ES-I3 (cell line): ENCODE results near the gene CEP97.
"Not testable (repeated sequence)": the region's sequence is repeated elsewhere in the genome, so short reads cannot be mapped to it uniquely, and the experiment has no call there.

ENCODE experiments used
- H3K36me3 ChIP-seq: 2 replicates; pipeline ENCODE4 v1.6.1; 2013; ENCODE audit warnings: mild to moderate bottlenecking, low read length, control low read depth, moderate library complexity; ENCODE audit not compliant: insufficient read depth
- H3K4me1 ChIP-seq: 2 replicates; pipeline ENCODE4 v1.6.1; 2013; ENCODE audit warnings: mild to moderate bottlenecking, control low read depth, low read length; ENCODE audit not compliant: insufficient read depth
- H3K9ac ChIP-seq: 2 replicates; pipeline ENCODE4 v1.6.1; 2013; ENCODE audit warnings: low read depth, mild to moderate bottlenecking, low read length, moderate library complexity
- H3K9me3 ChIP-seq: 2 replicates; pipeline ENCODE4 v1.6.1; 2013; ENCODE audit warnings: mild to moderate bottlenecking, low read length, moderate library complexity; ENCODE audit not compliant: control insufficient read depth, insufficient read depth

The CEP97 gene

DNA sequence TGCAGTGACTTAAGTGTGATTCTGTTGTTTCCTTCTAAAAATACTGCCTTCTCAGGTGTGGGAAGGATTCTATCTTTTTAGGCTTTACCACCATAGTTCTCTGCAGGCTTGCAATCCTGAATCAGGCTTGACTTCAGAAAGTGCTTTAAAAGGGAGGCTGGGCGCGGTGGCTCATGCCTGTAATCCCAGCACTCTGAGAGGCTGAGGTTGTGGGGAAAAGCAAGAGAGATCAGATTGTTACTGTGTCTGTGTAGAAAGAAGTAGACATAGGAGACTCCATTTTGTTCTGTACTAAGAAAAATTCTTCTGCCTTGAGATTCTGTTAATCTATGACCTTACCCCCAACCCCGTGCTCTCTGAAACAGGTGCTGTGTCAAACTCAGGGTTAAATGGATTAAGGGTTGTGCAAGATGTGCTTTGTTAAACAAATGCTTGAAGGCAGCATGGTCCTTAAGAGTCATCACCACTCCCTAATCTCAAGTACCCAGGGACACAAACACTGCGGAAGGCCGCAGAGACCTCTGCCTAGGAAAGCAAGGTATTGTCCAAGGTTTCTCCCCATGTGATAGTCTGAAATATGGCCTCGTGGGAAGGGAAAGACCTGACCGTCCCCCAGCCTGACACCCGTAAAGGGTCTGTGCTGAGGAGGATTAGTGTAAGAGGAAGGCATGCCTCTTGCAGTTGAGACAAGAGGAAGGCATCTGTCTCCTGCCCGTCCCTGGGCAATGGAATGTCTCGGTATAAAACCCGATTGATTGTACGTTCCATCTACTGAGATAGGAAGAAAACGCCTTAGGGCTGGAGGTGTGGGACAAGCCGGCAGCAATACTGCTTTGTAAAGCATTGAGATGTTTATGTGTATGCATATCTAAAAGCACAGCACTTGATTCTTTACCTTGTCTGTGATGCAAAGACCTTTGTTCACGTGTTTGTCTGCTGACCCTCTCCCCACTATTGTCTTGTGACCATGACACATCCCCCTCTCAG, 32.4 kb upstream of the CEP97 start:
- Histone ChIP-seq H3K9ac (peak overlapping the region; percentile 29), H3K4me1 (peaks cover 13% of the 10 kb centered on the region)
- H3K36me3 ChIP-seq, H3K9me3 ChIP-seq: not testable (repeated sequence)

DNA sequence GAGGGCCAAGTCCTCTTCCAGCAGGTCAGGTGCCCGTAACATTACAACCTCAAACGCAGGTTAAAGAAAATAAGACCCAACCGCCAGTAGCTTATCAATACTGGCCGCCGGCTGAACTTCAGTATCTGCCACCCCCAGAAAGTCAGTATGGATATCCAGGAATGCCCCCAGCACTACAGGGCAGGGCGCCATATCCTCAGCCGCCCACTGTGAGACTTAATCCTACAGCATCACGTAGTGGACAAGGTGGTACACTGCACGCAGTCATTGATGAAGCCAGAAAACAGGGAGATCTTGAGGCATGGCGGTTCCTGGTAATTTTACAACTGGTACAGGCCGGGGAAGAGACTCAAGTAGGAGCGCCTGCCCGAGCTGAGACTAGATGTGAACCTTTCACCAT, 30.9 kb upstream of the CEP97 start:
- peak overlapping the region; percentile 47; the same call in 1 of the 2 replicates for H3K9ac ChIP-seq
- H3K4me1 ChIP-seq = peaks cover 13% of the 10 kb centered on the region
- not testable (repeated sequence) for H3K9me3 ChIP-seq, H3K36me3 ChIP-seq

DNA sequence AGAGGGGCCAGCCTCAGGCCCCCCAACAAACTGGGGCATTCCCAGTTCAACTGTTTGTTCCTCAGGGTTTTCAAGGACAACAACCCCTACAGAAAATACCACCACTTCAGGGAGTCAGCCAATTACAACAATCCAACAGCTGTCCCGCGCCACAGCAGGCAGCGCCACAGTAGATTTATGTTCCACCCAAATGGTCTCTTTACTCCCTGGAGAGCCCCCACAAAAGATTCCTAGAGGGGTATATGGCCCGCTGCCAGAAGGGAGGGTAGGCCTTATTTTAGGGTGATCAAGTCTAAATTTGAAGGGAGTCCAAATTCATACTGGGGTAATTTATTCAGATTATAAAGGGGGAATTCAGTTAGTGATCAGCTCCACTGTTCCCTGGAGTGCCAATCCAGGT, 29.6 kb upstream of the CEP97 start:
- H3K9ac ChIP-seq, H3K36me3 ChIP-seq: not testable (repeated sequence)
- peaks cover 13% of the 10 kb centered on the region for H3K4me1 ChIP-seq

DNA sequence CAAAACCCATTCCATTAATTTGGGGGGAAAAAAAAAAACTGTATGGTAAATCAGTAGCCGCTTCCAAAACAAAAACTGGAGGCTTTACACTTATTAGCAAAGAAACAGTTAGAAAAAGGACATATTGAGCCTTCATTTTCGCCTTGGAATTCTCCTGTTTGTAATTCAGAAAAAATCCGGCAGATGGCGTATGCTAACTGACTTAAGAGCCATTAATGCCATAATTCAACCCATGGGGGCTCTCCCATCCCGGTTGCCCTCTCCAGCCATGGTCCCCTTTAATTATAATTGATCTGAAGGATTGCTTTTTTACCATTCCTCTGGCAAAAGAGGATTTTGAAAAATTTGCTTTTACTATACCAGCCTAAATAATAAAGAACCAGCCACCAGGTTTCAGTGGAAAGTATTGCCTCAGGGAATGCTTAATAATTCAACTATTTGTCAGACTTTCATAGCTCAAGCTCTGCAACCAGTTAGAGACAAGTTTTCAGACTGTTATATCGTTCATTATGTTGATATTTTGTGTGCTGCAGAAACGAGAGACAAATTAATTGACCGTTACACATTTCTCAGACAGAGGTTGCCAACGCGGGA, 28.5 kb upstream of the CEP97 start:
- Histone ChIP-seq H3K9ac (no peak overlapping the region), H3K9me3 (no peaks in the 10 kb centered on the region), H3K4me1 (peaks cover 8% of the 10 kb centered on the region), H3K36me3 (no peaks in the 10 kb centered on the region)

More for the DNA sequence above, 29.6 kb upstream of the CEP97 start:
- H3K9me3 ChIP-seq = not testable (repeated sequence)

DNA sequence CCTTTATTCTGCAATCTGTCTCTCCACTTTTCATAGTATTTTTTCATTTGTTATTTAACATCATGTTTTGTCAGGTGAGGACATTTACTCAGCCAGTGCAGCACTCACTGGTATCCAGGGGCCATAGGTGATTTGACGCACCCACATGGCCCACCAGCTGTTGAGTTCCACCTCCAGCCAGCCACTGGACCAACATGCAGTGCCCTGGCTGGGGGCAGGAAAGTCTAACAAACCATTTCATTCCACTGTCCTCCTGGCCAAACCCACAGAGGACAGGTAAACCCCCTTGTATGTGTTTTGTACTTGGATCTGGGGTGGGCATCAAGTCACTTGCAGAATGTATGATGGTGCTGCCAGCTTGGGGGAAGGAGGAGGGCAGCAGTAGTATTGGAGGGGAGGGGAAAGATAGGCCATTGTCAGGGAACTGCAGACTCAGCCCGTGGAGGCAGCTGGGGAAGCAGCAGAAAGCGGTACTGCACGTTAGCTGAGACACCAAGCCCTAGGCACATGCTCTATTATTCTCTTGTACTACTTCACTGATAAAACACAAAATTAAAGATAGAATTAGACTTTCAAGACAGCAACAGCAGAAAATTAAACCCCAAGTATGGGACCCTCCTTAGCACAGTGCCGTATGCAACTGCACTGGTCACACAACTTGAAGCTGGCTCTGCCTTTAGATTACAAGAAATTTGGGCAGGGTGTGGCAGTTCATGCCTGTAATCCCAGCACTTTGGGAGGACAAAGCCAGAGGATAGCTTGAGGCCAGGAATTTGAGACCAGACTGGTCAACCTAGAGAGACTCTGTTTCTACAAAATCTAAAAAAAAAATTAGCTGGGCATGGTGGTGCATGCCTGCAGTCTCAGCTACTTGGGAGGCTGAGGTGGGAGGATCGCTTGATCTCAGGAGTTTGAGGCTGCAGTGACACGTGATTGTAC, 22.4 kb upstream of the CEP97 start:
- Histone ChIP-seq H3K9me3 (no peaks in the 10 kb centered on the region), H3K9ac (no peak overlapping the region)

DNA sequence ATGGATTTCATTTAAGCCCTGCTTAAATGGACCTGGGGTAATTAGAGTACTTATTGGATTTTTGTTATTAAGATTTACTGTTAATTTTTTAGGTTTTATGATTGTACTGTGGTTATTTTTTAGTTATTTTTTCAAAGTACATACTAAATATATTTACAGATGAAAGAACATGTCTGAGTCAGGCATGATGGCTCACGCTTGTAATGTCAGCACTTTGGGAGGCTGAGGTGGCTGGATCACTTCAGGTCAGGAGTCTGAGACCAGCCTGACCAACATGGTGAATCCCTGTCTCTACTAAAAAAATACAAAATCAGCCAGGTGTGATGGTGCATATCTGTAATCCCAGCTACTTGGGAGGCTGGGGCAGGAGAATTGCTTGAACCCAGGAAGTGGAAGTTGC, 21.7 kb upstream of the CEP97 start:
- Histone ChIP-seq H3K36me3 (no peaks in the 10 kb centered on the region), H3K9ac (no peak overlapping the region), H3K4me1 (peaks cover 11% of the 10 kb centered on the region), H3K9me3 (no peaks in the 10 kb centered on the region)

More for the DNA sequence above, 22.4 kb upstream of the CEP97 start:
- no peaks in the 10 kb centered on the region for H3K36me3 ChIP-seq
- H3K4me1 ChIP-seq = peaks cover 11% of the 10 kb centered on the region

DNA sequence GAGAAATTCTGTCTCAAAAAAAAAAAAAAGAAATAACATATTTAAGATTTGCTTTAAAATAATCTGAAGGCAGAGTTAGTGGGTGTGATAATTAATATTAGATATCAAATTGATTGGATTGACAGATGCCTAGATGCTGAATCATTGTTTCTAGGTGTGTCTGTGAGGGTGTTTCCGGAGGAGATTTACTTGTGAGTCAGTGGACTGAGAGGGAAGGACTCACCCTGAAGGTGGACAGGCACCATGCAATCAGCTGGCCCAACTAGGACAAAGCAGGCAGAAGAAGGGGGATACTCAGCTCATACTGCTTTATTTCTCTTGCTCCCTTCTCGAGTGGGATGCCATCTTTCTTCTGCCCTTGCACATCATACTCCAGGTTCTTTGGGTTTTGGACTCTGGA, 21.2 kb upstream of the CEP97 start:
- no peak overlapping the region for H3K9ac ChIP-seq
- peaks cover 11% of the 10 kb centered on the region for H3K4me1 ChIP-seq
- H3K9me3 ChIP-seq = no peaks in the 10 kb centered on the region
- H3K36me3 ChIP-seq = no peaks in the 10 kb centered on the region

DNA sequence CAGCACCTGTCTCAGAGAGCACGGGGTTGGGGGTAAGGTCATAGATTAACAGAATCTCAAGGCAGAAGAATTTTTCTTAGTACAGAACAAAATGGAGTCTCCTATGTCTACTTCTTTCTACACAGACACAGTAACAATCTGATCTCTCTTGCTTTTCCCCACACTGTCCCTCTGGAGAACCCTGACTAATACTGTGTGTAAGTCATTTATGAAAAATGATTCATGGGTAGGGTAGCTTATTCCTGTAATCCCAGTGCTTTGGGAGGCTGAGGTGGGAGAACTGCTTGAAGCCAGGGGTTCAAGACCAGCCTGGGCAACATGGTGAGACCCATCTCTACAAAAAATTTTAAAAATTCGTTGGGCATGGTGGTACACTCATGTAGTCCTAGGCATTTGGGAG, 19.8 kb upstream of the CEP97 start:
- not testable (repeated sequence) for H3K9me3 ChIP-seq, H3K36me3 ChIP-seq, H3K9ac ChIP-seq
- H3K4me1 ChIP-seq = peaks cover 11% of the 10 kb centered on the region

DNA sequence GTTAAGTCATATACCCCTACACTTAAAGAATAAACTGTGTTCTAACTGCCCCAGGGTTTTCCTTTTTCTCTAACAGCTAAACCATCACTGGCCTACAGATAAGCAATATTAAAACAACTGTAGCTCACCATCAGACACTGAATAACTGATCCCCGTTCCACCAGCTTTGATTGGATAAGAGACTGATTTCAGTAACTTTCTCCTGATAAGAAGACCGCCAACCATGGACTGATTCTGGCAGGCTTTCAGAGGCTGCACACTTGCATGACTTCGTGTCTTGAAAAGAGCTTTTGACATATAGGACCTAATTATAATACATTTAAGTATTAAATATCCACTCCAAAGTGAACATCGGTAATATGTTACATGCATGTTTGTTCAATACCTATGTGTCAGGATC, 15.3 kb upstream of the CEP97 start:
- Histone ChIP-seq H3K36me3 (no peaks in the 10 kb centered on the region; the same call in 1 of the 2 replicates), H3K9ac (no peak overlapping the region), H3K4me1 (no peaks in the 10 kb centered on the region), H3K9me3 (peaks cover 15% of the 10 kb centered on the region)

DNA sequence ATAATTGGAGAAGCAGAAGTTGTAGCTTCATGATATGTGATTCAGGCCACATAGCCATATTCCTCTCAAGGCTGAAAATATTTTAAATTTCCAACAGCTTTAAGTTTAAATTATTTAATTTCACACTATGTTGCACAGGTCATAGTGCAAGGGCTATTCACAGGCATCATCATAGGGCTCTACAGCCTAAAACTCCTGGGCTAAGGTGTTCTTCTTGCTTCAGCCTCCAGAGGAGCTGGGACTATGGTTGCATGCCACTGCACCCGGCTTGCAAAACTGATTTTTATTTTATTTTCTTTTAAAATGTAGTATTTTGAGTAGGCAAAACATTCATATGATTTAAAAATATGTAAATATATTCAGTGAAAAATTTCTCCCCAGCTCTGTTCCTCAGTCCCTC, 6.0 kb upstream of the CEP97 start:
- Histone ChIP-seq H3K9ac (no peak overlapping the region), H3K9me3 (no peaks in the 10 kb centered on the region), H3K36me3 (no peaks in the 10 kb centered on the region)

DNA sequence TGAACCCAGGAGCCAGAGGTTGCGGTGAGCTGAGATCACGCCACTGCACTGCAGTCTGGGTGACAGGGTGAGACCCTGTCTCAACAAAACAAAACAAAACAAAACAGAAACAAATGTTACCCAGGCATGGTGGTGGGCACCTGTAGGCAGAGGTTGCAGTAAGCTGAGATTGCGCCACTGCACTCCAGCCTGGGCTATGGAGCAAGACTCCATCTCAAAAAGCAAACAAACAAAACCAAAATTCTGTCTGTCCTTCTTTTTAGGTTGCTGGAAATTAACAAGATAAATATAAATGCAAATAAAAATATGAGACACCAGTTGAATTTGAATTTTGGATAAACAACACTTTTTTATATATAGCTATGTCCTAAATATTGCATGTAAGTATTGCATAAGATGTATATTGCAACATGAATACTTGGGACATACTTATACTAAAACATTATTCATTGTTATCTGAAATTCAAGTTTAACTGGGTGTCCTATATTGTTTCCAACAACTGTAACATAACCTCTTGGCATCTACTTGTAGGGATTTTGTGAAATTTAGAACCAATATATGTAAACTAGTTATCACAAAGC, 4.7 kb upstream of the CEP97 start:
- H3K9me3 ChIP-seq = no peaks in the 10 kb centered on the region
- H3K36me3 ChIP-seq = no peaks in the 10 kb centered on the region
- H3K4me1 ChIP-seq = peaks cover 9% of the 10 kb centered on the region; the same call in 1 of the 2 replicates
- H3K9ac ChIP-seq = no peak overlapping the region

More for the DNA sequence above, 6.0 kb upstream of the CEP97 start:
- H3K4me1 ChIP-seq = peaks cover 9% of the 10 kb centered on the region; the same call in 1 of the 2 replicates

DNA sequence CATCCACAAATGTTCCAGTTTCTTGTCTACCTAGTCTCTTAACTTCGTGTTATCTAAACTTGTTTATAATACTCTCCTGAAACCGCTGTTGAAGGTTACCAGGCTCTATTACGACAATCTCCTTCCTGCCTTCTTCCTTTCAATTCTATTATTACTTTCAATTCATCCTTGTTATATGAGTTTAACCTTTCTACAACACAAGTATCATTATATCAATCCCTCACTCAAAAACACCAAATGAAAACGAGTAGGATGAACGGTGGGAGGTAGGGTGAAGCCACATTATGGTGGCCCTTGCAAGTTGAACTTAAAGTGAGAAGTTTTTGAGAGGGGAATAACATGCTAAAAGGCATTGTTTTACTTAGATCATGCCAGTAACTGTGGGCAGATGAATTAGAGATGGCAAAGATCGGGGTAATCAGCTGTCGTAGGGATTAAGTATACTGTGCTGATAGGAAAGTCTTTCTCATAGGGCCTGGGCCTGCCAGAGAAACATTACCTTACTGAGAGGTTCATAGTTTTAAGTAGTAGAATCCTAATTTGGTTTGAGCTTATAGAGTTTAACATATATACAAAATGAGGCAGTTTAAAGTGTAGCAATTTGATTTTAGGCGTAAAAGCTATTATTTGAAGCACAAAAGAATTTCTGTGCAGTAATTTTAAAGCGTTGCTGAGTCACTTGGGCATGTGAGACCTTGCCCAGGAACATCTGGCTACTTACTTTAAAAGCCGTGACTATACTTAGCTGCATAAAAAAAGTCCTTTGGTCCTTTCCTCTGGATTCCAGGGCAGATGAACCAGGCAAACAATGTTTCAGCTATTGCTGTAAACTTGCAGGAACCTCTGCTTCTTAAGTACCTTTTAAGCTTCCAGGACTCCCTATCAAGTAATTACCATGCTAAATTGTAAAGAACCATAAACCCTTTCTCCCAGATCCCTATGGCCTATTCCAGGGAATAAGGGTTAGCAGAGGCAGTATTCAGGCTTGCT, 3.3 kb upstream of the CEP97 start:
- no peaks in the 10 kb centered on the region for H3K36me3 ChIP-seq
- H3K4me1 ChIP-seq = peaks cover 9% of the 10 kb centered on the region; the same call in 1 of the 2 replicates
- H3K9ac ChIP-seq = no peak overlapping the region
- no peaks in the 10 kb centered on the region for H3K9me3 ChIP-seq
